GM10248 (cell line): ENCODE results near the gene NPDC1.

Experiments used
- CTCF ChIA-PET: fragments of 300-600 bp; sonication (Branson Sonifier 250); formaldehyde crosslinking; extraction: SDS; loops from one replicate; lab custom pipeline; 2021; ENCODE audit warnings: antibody characterized with exemption; lab: Yijun Ruan, JAX
- POLR2A ChIA-PET: fragments of 350-650 bp; sonication (Branson Sonifier 250); formaldehyde crosslinking; extraction: SDS; loops from one replicate; lab custom pipeline; 2020; ENCODE audit warnings: antibody characterized with exemption; lab: Yijun Ruan, JAX
- DNase-seq: peaks from one replicate; pipeline ENCODE4 v3.0.0; 2012; ENCODE audit errors: extremely low spot score
- TF ChIP-seq, protein P1 (sequence below): IDR thresholded peaks from 2 replicates; pipeline ENCODE4 v1.5.1; 2012; ENCODE audit warnings: mild to moderate bottlenecking, low read depth; ENCODE audit errors: extremely low read depth, missing control alignments, control extremely low read depth

The NPDC1 gene

DNA sequence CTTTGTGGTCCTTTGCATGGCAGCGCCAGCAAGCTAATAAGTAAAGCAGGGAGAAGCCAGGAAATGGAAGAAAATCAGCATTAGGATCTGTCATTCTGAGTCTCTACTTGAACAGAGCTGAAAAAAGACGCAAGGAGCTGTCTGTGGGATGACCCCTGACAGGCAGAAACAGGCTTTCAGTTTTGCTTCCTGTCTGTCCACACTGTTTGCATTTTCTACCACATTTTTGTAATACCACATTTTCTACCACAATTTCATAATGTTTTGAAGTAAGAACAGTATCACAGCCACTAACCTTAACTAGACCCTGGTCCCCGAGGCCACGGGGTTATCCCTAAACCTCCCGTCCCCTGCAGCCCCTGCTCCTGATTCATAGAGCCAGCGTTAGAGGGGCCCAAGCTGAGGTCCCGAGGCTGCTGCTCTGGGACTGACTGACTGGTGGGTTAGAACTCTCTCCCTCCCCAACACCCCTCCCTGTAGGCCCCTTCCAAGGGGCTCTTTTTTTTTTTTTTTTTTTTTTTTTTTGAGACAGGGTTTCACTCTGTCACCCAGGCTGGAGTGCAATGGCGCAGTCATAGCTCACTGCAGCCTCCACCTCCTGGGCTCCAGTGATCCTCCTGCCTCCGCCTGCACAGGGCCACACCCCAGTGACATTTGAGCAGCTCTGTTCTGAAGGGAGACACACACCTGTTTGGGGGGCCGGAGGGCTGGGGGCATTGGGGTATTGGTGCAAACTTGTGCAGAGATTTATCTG, 45.6 kb downstream of the NPDC1 start:
- TF ChIP-seq, protein P1, sequence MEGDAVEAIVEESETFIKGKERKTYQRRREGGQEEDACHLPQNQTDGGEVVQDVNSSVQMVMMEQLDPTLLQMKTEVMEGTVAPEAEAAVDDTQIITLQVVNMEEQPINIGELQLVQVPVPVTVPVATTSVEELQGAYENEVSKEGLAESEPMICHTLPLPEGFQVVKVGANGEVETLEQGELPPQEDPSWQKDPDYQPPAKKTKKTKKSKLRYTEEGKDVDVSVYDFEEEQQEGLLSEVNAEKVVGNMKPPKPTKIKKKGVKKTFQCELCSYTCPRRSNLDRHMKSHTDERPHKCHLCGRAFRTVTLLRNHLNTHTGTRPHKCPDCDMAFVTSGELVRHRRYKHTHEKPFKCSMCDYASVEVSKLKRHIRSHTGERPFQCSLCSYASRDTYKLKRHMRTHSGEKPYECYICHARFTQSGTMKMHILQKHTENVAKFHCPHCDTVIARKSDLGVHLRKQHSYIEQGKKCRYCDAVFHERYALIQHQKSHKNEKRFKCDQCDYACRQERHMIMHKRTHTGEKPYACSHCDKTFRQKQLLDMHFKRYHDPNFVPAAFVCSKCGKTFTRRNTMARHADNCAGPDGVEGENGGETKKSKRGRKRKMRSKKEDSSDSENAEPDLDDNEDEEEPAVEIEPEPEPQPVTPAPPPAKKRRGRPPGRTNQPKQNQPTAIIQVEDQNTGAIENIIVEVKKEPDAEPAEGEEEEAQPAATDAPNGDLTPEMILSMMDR, result no peak
- ChIA-PET CTCF (interaction anchor here (0.7 to 6.6 kb wide), 10 partner anchors 12 to 232 kb away, joined by 3 to 41 read pairs (median 3); partner anchors contain the start of genes AJM1 and FBXW5), POLR2A (interaction anchor here (0.7 to 1.0 kb wide), 2 partner anchors 8 to 241 kb away, joined by 3 to 4 read pairs; partner anchors contain the start of gene TUBB4B)
- DNase-seq, result peak; percentile 84

DNA sequence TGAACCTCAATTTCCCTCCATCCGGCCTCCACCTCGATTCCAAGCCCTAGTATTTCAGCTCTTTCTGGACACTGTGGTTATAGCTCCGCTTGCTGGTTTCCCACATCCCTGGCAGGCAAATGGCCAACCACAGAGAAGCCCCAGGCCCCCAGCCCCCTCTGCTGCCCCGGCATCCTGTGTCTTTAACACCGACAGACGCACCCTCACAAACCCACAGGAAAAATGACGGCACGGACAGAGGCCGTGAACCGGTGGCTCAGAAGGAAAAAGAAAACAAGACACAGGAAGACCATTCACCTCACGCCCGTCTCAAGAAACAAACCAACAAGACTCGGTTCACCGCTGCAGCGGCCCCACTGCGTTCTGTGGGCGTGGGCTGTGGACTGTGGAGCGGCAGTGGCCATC, 48.1 kb downstream of the NPDC1 start:
- TF ChIP-seq, protein P1, result no peak
- DNase-seq, result no peak
- POLR2A ChIA-PET, result no interaction called here
- CTCF ChIA-PET, result interaction anchor here (3.0 to 3.8 kb wide), 2 partner anchors 31 to 37 kb away, joined by 18 to 20 read pairs; no protein-coding TSS in a partner anchor

DNA sequence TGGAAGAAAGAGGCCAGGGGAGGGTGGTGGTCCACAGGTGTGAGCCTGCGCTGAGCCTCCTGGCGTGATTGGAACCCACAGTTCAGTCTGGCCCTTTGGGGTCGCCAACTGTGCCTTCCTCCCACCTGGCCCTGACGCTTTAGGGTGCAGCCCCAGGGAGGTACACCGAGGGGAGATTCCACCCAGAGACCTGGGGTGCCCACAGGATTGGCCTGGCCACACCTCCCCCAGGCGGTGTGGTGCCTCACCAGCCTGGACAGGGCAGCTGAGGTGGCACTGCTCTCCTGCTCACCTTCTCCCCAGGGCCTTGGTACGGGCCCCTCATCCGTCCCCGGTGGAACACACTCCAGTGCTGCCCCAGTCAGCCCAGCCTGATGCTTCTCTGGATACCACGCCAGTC, 48.6 kb downstream of the NPDC1 start:
- no peak for DNase-seq
- ChIA-PET CTCF (interaction anchor here (3.0 to 3.8 kb wide), 2 partner anchors 32 to 38 kb away, joined by 18 to 20 read pairs; no protein-coding TSS in a partner anchor), POLR2A (no interaction called here)
- TF ChIP-seq, protein P1, result no peak

DNA sequence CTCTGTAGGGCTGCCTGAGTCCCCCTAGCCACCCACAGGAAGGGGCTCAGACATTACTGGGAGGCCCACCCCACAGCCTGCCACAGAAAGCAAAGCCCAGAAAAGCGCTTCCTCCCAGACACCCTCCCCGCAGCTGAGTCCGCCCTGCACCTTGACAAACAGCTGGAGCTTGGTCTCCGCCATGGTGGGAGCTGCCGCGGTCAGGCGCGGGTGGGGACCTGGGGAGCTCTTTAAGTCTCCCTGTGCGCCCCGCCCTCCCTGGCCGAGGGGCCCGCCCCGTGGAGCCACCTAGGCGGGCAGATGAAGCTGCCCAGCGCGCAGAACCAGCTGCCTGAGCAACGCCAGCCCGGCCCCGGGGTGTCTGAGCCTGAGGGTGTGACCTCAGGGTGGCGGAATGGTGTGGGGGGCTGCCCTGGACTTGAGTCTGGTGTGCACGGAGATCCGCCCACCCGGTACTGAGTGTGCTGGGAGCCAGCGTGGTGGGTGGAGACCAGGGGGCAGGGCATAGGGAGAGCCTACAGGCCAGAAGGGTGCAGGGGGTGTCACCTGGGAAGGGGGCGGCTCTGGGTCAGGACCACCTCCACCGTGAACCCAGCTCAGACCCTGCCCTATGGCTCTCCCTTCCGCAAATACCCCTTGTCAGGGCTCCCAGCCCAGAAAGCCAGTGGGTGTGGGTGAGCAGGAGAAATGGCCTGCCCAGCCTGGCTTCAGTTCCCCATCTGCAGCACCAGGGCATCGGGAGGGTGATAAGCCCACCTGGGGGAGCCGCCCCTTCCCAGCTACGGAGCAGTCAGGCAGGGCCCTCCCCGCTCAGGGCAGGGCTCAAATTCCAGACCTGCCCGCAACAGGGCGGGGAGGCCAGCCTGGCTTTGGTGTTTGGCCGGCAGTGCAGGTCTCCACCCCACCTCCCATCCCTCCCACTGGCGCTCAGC, 49.4 kb downstream of the NPDC1 start, which contains the start of gene CLIC3:
Gene CLIC3 (minus strand): TSS at position 208 of the 932 bp plus-strand sequence. CDS start 25 bp downstream, at position 183.
- DNase-seq, result no peak
- CTCF ChIA-PET, result interaction anchor here (1.0 to 3.8 kb wide), 7 partner anchors 8 to 209 kb away, joined by 3 to 20 read pairs (median 5); partner anchors contain the start of gene NPDC1
- POLR2A ChIA-PET, result interaction anchor here (0.6 kb wide), 1 partner anchor 74 kb away, joined by 4 read pairs; no protein-coding TSS in a partner anchor
- TF ChIP-seq, protein P1, result no peak

DNA sequence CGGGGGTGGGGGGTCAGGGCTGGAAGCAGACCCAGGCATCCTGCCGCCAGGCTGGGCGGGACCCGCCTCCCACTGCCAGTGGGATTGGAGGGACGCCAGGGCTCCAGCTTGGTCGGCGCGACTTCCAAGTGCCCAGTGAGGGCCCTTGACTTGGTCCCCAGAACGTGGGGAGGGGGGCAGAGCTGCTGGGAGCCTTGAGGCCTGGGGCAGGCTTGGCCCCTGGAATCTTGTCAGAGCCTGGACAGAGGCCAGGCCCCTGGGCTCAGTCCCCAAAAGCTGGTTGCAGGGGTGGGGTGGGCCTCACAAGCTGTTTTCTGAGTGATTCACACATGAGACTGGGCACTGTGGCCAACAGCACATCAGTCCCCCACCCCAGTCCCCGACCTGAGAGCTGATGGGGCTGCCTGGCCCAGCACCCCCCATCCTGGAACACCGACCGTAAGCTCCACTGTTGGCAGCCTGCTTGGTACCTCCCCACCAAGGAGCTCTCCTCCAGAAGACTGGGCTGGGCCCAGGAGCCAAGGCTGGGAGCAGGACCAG, 50.1 kb downstream of the NPDC1 start:
- ChIA-PET CTCF (interaction anchor here (1.0 to 3.8 kb wide), 7 partner anchors 9 to 209 kb away, joined by 3 to 20 read pairs (median 5); partner anchors contain the start of gene NPDC1), POLR2A (interaction anchor here (0.6 kb wide), 1 partner anchor 75 kb away, joined by 4 read pairs; no protein-coding TSS in a partner anchor)
- TF ChIP-seq, protein P1, result no peak
- DNase-seq, result no peak

DNA sequence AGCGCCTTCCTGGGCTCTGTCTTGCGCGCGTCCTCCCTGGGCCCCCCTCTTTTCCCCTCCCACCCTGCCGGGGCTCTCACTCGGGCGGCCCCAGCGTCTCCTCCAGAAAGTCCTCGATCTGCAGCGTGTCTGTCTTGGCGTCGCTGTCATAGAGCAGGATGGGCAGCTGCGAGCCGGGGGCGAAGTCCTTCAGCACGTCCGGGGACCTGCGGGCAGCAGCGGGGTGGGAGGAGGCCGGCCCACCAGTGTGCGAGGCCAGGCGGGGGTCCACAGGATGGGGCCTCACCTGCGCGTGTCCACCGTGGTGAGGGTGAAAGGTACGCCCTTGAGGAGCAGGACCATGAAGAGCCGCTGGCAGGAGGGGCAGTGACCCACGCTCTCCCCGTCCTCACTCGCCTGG, 50.6 kb downstream of the NPDC1 start:
- POLR2A ChIA-PET, result no interaction called here
- CTCF ChIA-PET, result interaction anchor here (1.0 to 3.8 kb wide), 5 partner anchors 12 to 51 kb away, joined by 3 to 20 read pairs (median 7); partner anchors contain the start of gene NPDC1
- TF ChIP-seq, protein P1, result no peak
- no peak for DNase-seq
